ENCODE data around the gene ABCC4.

DNA sequence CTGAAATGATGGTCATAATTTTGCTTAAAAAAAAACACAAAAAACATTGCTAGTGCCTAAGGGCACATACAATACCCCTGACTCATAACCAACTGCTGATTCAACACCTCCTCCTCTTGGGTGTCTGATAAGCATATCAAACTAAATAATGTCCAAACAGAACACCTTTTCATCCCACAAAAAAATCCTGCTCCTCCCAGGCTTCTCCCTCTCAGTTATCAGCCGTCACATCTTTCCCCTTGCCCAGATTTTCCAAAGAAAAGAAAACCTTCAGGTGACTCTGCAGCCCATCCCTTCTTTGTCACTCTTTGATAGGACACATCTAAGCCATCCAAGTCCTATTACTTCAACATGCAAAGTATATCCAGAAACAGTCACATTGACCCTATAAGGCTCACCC is 46.9 kb downstream of the ABCC4 start:
- TF ChIP-seq, protein P1, sequence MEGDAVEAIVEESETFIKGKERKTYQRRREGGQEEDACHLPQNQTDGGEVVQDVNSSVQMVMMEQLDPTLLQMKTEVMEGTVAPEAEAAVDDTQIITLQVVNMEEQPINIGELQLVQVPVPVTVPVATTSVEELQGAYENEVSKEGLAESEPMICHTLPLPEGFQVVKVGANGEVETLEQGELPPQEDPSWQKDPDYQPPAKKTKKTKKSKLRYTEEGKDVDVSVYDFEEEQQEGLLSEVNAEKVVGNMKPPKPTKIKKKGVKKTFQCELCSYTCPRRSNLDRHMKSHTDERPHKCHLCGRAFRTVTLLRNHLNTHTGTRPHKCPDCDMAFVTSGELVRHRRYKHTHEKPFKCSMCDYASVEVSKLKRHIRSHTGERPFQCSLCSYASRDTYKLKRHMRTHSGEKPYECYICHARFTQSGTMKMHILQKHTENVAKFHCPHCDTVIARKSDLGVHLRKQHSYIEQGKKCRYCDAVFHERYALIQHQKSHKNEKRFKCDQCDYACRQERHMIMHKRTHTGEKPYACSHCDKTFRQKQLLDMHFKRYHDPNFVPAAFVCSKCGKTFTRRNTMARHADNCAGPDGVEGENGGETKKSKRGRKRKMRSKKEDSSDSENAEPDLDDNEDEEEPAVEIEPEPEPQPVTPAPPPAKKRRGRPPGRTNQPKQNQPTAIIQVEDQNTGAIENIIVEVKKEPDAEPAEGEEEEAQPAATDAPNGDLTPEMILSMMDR (IDR thresholded peaks at IDR 0.05): no peak
- TF ChIP-seq EZH2 (IDR thresholded peaks at IDR 0.05; ENCODE audit: borderline replicate concordance, insufficient read depth, low read depth, low read length, poor library complexity, severe bottlenecking): no peak
